Activated CD4-positive, alpha-beta T cell treated with anti-CD3 and anti-CD28 coated beads, Interleukin-10, Interleukin-2, amounts not matched to agents 100 ng/mL and 50 ng/mL, durations not matched to agents 16 hours and 8 hours (primary cell): ENCODE data around the gene SNRNP70.

ENCODE experiments used
- DNase-seq: peaks from one replicate; pipeline ENCODE4 v3.0.0-alpha.2; 2020

SNRNP70 gene

GRCh38 chr19:49064768-49065611 lies 20.3 kb upstream of the SNRNP70 start, which contains the start of gene NTF4:
TSS of gene NTF4 (minus strand) at chr19:49064818. CDS start at chr19:49061997, 2,821 bp downstream.
- no peak for DNase-seq

- DNase-seq, result no peak
These were observed 19.2 kb upstream of the SNRNP70 start for GRCh38 chr19:49065905-49066512.

- no peak for DNase-seq
These were observed 17.7 kb upstream of the SNRNP70 start for GRCh38 chr19:49067554-49067953.

GRCh38 chr19:49069026-49069425 lies 16.2 kb upstream of the SNRNP70 start:
- no peak for DNase-seq

GRCh38 chr19:49070416-49070815 lies 14.8 kb upstream of the SNRNP70 start:
- no peak for DNase-seq

- DNase-seq, result no peak
These were observed 13.2 kb upstream of the SNRNP70 start for GRCh38 chr19:49071860-49072547.

- DNase-seq, result no peak
These were observed 11.5 kb upstream of the SNRNP70 start for GRCh38 chr19:49073514-49074378.

- DNase-seq, result peak; percentile 30
These were observed 10.4 kb upstream of the SNRNP70 start for GRCh38 chr19:49074869-49075268.

GRCh38 chr19:49080392-49080791 lies 4.9 kb upstream of the SNRNP70 start:
- no peak for DNase-seq

- DNase-seq, result no peak
These were observed 4.0 kb upstream of the SNRNP70 start for GRCh38 chr19:49081273-49081672.

GRCh38 chr19:49084206-49085019 lies 838 bp upstream of the SNRNP70 start:
- DNase-seq, result no peak

- DNase-seq, result no peak
These were observed 599 bp downstream of the SNRNP70 start for GRCh38 chr19:49085868-49086232.

- DNase-seq, result no peak
These were observed 1.0 kb downstream of the SNRNP70 start for GRCh38 chr19:49086296-49086695.

GRCh38 chr19:49091391-49092038 lies 6.3 kb downstream of the SNRNP70 start:
- peak; percentile 38 for DNase-seq

GRCh38 chr19:49092686-49093085 lies 7.4 kb downstream of the SNRNP70 start:
- DNase-seq, result no peak

GRCh38 chr19:49094505-49095482 lies 9.5 kb downstream of the SNRNP70 start:
- no peak for DNase-seq

- peak; percentile 84 for DNase-seq
These were observed 12.4 kb downstream of the SNRNP70 start for GRCh38 chr19:49097453-49098288.

GRCh38 chr19:49098795-49099194 lies 13.5 kb downstream of the SNRNP70 start:
- DNase-seq, result no peak

GRCh38 chr19:49101160-49101559 lies 15.9 kb downstream of the SNRNP70 start:
- no peak for DNase-seq
